GM12878 (cell line): ENCODE results near the gene NELL1. TPM values are rescaled to one million over a fixed set of nuclear protein-coding genes. Genes with fewer than 3 reads are reported as not detected.

Source experiments
- ATAC-seq: fragments of 200-7000 bp; cut with Tn5 transposase; 3 replicates; pipeline ENCODE4 v1.9.1; 2020; ENCODE audit warnings: mild to moderate bottlenecking, moderate library complexity
- BruUV-seq: library from RNA; stranded (reverse); fragments of 400-500 nt; replicated peaks from 2 replicates; lab custom pipeline; 2021; lab: Mats Ljungman, UMichigan
- CTCF ChIA-PET: fragments of 300-600 bp; sonication (Branson Sonifier 250); formaldehyde crosslinking; extraction: SDS; loops from one replicate; lab custom pipeline; 2021; ENCODE audit warnings: inconsistent platforms; lab: Yijun Ruan, JAX
- POLR2A ChIA-PET: fragments of 350-600 bp; formaldehyde crosslinking; extraction: SDS; loops from one replicate; lab custom pipeline; 2021; ENCODE audit warnings: inconsistent platforms; lab: Charles Lee
- RAD21 ChIA-PET: fragments of 300-600 bp; sonication (Branson Sonifier 250); formaldehyde crosslinking; loops from one replicate; lab custom pipeline; 2023; ENCODE audit warnings: antibody characterized with exemption; ENCODE audit not compliant: unreplicated experiment; lab: Charles Lee
- SMC1A ChIA-PET: fragments of 300-600 bp; sonication (Branson Sonifier 250); formaldehyde crosslinking; loops from one replicate; lab custom pipeline; 2023; ENCODE audit not compliant: unreplicated experiment, uncharacterized antibody; lab: Charles Lee
- DNase-seq: peaks from one replicate; pipeline ENCODE4 v3.0.0-alpha.2; 2011; ENCODE audit warnings: low read depth, low spot score
- FAIRE-seq: peaks from 3 replicates; lab custom pipeline; 2011; peaks lifted over from hg19 to GRCh38; lab: Jason Lieb, UNC
- H2AFZ ChIP-seq: 2 replicates; pipeline ENCODE4 v1.6.0; 2011; ENCODE audit warnings: low read depth, low read length, control low read depth; ENCODE audit not compliant: control insufficient read depth
- H3K27ac ChIP-seq: 2 replicates; pipeline ENCODE4 v1.5.1; 2011; ENCODE audit warnings: control low read depth; ENCODE audit not compliant: control insufficient read depth, insufficient read depth
- H3K27me3 ChIP-seq, 2 experiments: replicated peaks in 1 of 2; 2 replicates each; pipeline versions ENCODE4 v1.6.0 to v1.6.1; 2011; ENCODE audit warnings: low read length in 1 of 2; ENCODE audit not compliant: control insufficient read depth in 2 of 2, insufficient read depth in 2 of 2
- H3K36me3 ChIP-seq, 2 experiments: 2 replicates each; pipeline ENCODE4 v1.5.1; 2011; ENCODE audit warnings: low read length in 1 of 2; ENCODE audit not compliant: control insufficient read depth in 2 of 2, insufficient read depth in 2 of 2
- H3K4me1 ChIP-seq: 2 replicates; pipeline ENCODE4 v1.6.1; 2011; ENCODE audit warnings: mild to moderate bottlenecking, low read length, moderate library complexity, mixed read lengths; ENCODE audit not compliant: control insufficient read depth, insufficient read depth
- H3K4me2 ChIP-seq: 2 replicates; pipeline ENCODE4 v1.6.0; 2011; ENCODE audit warnings: control low read depth; ENCODE audit not compliant: control insufficient read depth, insufficient read depth
- H3K4me3 ChIP-seq: fragments of 200-600 bp; sonication (generic); 2 replicates; pipeline ENCODE4 v1.5.1; 2016
- H3K79me2 ChIP-seq: 2 replicates; pipeline ENCODE4 v1.6.0; 2011; ENCODE audit warnings: low read length; ENCODE audit not compliant: control insufficient read depth, insufficient read depth
- H3K9ac ChIP-seq: 2 replicates; pipeline ENCODE4 v1.8.0; 2011; ENCODE audit warnings: low read length, control low read depth, mixed read lengths; ENCODE audit not compliant: control insufficient read depth, insufficient read depth
- H3K9me3 ChIP-seq: replicated peaks from 3 replicates; pipeline ENCODE4 v1.5.1; 2011; ENCODE audit warnings: mild to moderate bottlenecking, low read length; ENCODE audit not compliant: control insufficient read depth, insufficient read depth
- H4K20me1 ChIP-seq: 2 replicates; pipeline ENCODE4 v1.6.0; 2011; ENCODE audit not compliant: control insufficient read depth, insufficient read depth
- BACH1 ChIP-seq: fragments of 450-650 bp; IDR thresholded peaks from 2 replicates; pipeline ENCODE4 v1.6.1; 2017; ENCODE audit warnings: mild to moderate bottlenecking, borderline replicate concordance
- BCL11A ChIP-seq: IDR thresholded peaks from 2 replicates; pipeline ENCODE4 v1.6.1; 2011; ENCODE audit warnings: low read depth, low read length
- BHLHE40 ChIP-seq, 2 experiments: fragments of 450-650 bp in 1 of 2; IDR thresholded peaks; 2 replicates each; pipeline ENCODE4 v1.6.1; 2011 to 2017; ENCODE audit warnings: low read depth in 2 of 2, borderline replicate concordance in 1 of 2, improper control_type of control experiment in 1 of 2, low read length in 1 of 2, mild to moderate bottlenecking in 1 of 2
- EGR1 ChIP-seq, 2 experiments: IDR thresholded peaks; 1 replicate in 1 of 2; 2 replicates in 1 of 2; pipeline ENCODE4 v1.6.1; 2011 to 2012; ENCODE audit warnings: low read depth in 2 of 2, low read length in 2 of 2, borderline replicate concordance in 1 of 2, mild to moderate bottlenecking in 1 of 2, moderate library complexity in 1 of 2
- ETV6 ChIP-seq, 2 experiments: fragments of 450-650 bp in 1 of 2; IDR thresholded peaks in 1 of 2; conservative IDR thresholded peaks in 1 of 2; 2 replicates each; pipeline ENCODE4 v1.6.1; 2014; ENCODE audit warnings: antibody characterized with exemption in 1 of 2, borderline replicate concordance in 1 of 2, low read depth in 1 of 2, mild to moderate bottlenecking in 1 of 2, moderate library complexity in 1 of 2
- EZH2 ChIP-seq: IDR thresholded peaks from 2 replicates; pipeline ENCODE4 v1.6.1; 2012; ENCODE audit warnings: low read depth, mild to moderate bottlenecking, control low read depth, inconsistent platforms, low read length, borderline replicate concordance; ENCODE audit not compliant: control insufficient read depth
- FOXM1 ChIP-seq: IDR thresholded peaks from 2 replicates; pipeline ENCODE4 v1.6.1; 2012; ENCODE audit warnings: low read depth, mild to moderate bottlenecking, inconsistent platforms, low read length, moderate library complexity
- GABPA ChIP-seq: IDR thresholded peaks from 2 replicates; pipeline ENCODE4 v1.6.1; 2014; ENCODE audit warnings: antibody characterized with exemption, low read depth, mild to moderate bottlenecking, inconsistent platforms
- GATAD2B ChIP-seq: fragments of 450-650 bp; conservative IDR thresholded peaks from 2 replicates; pipeline ENCODE4 v1.6.1; 2017; ENCODE audit warnings: low read depth, mild to moderate bottlenecking, moderate library complexity
- IKZF2 ChIP-seq, 2 experiments: fragments of 450-650 bp; IDR thresholded peaks; 2 replicates each; pipeline ENCODE4 v1.6.1; 2017; ENCODE audit warnings: mild to moderate bottlenecking in 2 of 2, moderate library complexity in 2 of 2
- KAT2A ChIP-seq: conservative IDR thresholded peaks from 2 replicates; pipeline ENCODE4 v1.6.1; 2011; ENCODE audit warnings: low read depth, low read length; ENCODE audit not compliant: control insufficient read depth
- PAX8 ChIP-seq: fragments of 450-650 bp; IDR thresholded peaks from 2 replicates; pipeline ENCODE4 v1.6.1; 2017; ENCODE audit warnings: mild to moderate bottlenecking, moderate library complexity
- POLR2A ChIP-seq: IDR thresholded peaks from 2 replicates; pipeline ENCODE4 v1.6.1; 2011; ENCODE audit warnings: low read depth, mild to moderate bottlenecking, low read length
- RB1 ChIP-seq: fragments of 450-650 bp; formaldehyde crosslinking; IDR thresholded peaks from 2 replicates; pipeline ENCODE4 v1.6.1; 2017; ENCODE audit warnings: mild to moderate bottlenecking, borderline replicate concordance
- SMAD1 ChIP-seq: fragments of 450-650 bp; IDR thresholded peaks from 2 replicates; pipeline ENCODE4 v1.6.1; 2018; ENCODE audit warnings: mild to moderate bottlenecking, low read depth; ENCODE audit not compliant: partially characterized antibody
- SUPT20H ChIP-seq: IDR thresholded peaks from 2 replicates; pipeline ENCODE4 v1.6.1; 2011; ENCODE audit warnings: low read depth, mild to moderate bottlenecking, low read length, moderate library complexity, borderline replicate concordance; ENCODE audit not compliant: control insufficient read depth
- SUZ12 ChIP-seq: fragments of 200-600 bp; sonication (generic); IDR thresholded peaks from one replicate; pipeline ENCODE4 v1.6.1; 2018; ENCODE audit warnings: antibody characterized with exemption, mild to moderate bottlenecking; ENCODE audit not compliant: unreplicated experiment
- TARDBP ChIP-seq: IDR thresholded peaks from 2 replicates; pipeline ENCODE4 v1.6.1; 2016; ENCODE audit warnings: borderline replicate concordance
- WGBS: methylation state at CpG from one replicate; pipeline ENCODE4 v1.1.6; 2016; ENCODE audit warnings: low lambda C conversion rate; ENCODE audit not compliant: insufficient replicate concordance, insufficient coverage; ENCODE audit errors: missing lambda C conversion rate; 5-methylcytosine and 5-hydroxymethylcytosine counted together
- in situ Hi-C: fragments of 300-500 bp; cut with MboI; formaldehyde crosslinking; loops from 9 replicates; pipeline ENCODE4 v1.14.3; 2018; ENCODE audit warnings: mixed read lengths
- intact Hi-C: fragments of 100-400 bp; cut with micrococcal nuclease; formaldehyde crosslinking; loops from one replicate; pipeline ENCODE4 v1.14.2; 2022; ENCODE audit not compliant: unreplicated experiment
- polyA plus RNA-seq, 11 experiments: library from polyadenylated mRNA; depleted of rRNA in 4 of 11; unstranded in 6 of 11; stranded (reverse) in 5 of 11; fragments of >200 nt; fragmentation: Nextera tagmentation in 4 of 11; fragmentation: Illumina TruSeq in 1 of 11; extraction: Ambion mirVana in 4 of 11; extraction: Trizol in 1 of 11; gene quantifications; 1 replicate in 1 of 11; 2 replicates in 10 of 11; pipeline versions ENCODE4 v1.2.1 to v1.2.3, GENCODE V29; 2011 to 2016; ENCODE audit warnings: inconsistent platforms in 2 of 11, missing spikeins in 2 of 11, low read depth in 1 of 11
- total RNA-seq, 4 experiments: library from RNA; depleted of rRNA in 3 of 4; stranded (reverse); fragments of >200 nt in 3 of 4; fragmentation: Illumina TruSeq in 1 of 4; extraction: Trizol in 1 of 4; gene quantifications; 2 replicates each; pipeline versions ENCODE4 v1.2.1 to v1.2.3, GENCODE V29; 2013 to 2021
- TF ChIP-seq, protein P1 (sequence below): fragments of 450-650 bp; IDR thresholded peaks from 2 replicates; pipeline ENCODE4 v1.6.1; 2016; ENCODE audit warnings: mild to moderate bottlenecking, moderate library complexity, borderline replicate concordance
- TF ChIP-seq, protein P2 (sequence below): IDR thresholded peaks from 2 replicates; pipeline ENCODE4 v1.6.1; 2011; ENCODE audit warnings: low read depth, low read length, improper control_type of control experiment, borderline replicate concordance

The NELL1 gene
- total and polyA plus RNA-seq, 10 of the 15 experiments (the other 5 are each of a cell fraction or from before 2014, with no cell fraction given) = 0.02 to 0.12 TPM; not detected in 8

GRCh38 chr11:21257461-21257860 lies 588.1 kb downstream of the NELL1 start (continued):
- TF ChIP-seq EZH2 (no peak), PAX8 (no peak), EGR1 (IDR thresholded peaks at IDR 0.05; ENCODE audit: borderline replicate concordance in 1 of 2, low read depth in 2 of 2, low read length in 2 of 2) (no peak), SUZ12 (no peak)
- TF ChIP-seq, protein P1, sequence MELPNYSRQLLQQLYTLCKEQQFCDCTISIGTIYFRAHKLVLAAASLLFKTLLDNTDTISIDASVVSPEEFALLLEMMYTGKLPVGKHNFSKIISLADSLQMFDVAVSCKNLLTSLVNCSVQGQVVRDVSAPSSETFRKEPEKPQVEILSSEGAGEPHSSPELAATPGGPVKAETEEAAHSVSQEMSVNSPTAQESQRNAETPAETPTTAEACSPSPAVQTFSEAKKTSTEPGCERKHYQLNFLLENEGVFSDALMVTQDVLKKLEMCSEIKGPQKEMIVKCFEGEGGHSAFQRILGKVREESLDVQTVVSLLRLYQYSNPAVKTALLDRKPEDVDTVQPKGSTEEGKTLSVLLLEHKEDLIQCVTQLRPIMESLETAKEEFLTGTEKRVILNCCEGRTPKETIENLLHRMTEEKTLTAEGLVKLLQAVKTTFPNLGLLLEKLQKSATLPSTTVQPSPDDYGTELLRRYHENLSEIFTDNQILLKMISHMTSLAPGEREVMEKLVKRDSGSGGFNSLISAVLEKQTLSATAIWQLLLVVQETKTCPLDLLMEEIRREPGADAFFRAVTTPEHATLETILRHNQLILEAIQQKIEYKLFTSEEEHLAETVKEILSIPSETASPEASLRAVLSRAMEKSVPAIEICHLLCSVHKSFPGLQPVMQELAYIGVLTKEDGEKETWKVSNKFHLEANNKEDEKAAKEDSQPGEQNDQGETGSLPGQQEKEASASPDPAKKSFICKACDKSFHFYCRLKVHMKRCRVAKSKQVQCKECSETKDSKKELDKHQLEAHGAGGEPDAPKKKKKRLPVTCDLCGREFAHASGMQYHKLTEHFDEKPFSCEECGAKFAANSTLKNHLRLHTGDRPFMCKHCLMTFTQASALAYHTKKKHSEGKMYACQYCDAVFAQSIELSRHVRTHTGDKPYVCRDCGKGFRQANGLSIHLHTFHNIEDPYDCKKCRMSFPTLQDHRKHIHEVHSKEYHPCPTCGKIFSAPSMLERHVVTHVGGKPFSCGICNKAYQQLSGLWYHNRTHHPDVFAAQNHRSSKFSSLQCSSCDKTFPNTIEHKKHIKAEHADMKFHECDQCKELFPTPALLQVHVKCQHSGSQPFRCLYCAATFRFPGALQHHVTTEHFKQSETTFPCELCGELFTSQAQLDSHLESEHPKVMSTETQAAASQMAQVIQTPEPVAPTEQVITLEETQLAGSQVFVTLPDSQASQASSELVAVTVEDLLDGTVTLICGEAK = no peak
- TF ChIP-seq, protein P2, sequence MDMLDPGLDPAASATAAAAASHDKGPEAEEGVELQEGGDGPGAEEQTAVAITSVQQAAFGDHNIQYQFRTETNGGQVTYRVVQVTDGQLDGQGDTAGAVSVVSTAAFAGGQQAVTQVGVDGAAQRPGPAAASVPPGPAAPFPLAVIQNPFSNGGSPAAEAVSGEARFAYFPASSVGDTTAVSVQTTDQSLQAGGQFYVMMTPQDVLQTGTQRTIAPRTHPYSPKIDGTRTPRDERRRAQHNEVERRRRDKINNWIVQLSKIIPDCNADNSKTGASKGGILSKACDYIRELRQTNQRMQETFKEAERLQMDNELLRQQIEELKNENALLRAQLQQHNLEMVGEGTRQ = no peak

DNA sequence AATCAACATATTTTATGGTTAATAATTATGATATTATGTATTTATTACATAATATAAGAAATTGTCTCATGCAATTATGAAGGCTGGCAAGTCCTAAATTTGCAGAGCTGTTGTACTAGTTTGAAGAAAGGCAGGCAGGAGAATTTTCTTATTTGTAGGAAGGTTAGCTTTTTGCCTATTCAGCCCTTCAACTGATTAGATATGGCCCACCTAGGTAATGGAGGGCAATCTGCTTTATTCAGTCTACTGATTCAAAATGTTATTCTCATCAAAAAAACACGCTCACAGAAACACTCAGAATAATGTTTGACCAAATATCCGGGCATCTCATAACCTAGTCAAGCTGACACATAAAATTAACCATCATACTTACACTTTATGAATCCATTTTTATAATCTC lies 589.0 kb downstream of the NELL1 start:
- Histone ChIP-seq H3K9ac (no peak overlapping the region), H3K27ac (no peak overlapping the region), H3K79me2 (no peaks in the 10 kb centered on the region), H3K4me3 (no peak overlapping the region), H3K9me3 (no peaks in the 10 kb centered on the region), H3K4me2 (no peak overlapping the region), H3K4me1 (no peaks in the 10 kb centered on the region), H3K27me3 (no peaks in the 10 kb centered on the region), H4K20me1 (no peaks in the 10 kb centered on the region), H2AFZ (no peak overlapping the region), H3K36me3 (no peaks in the 10 kb centered on the region)
- ATAC-seq = no peak
- ChIA-PET CTCF (no interaction called here), POLR2A (no interaction called here), SMC1A (no interaction called here), RAD21 (no interaction called here)
- no peak for FAIRE-seq
- 35% methylated on average over 2 of the region's 2 CpGs for WGBS
- in situ Hi-C loops = no loop called here
- intact Hi-C loops = no loop called here
- BruUV-seq = no TSS peak
- DNase-seq = no peak
- TF ChIP-seq SUPT20H (no peak), ETV6 (conservative IDR thresholded peaks at IDR 0.05 in 1 of 2, IDR thresholded peaks at IDR 0.05 in 1 of 2; ENCODE audit: borderline replicate concordance in 1 of 2, low read depth in 1 of 2) (no peak), RB1 (no peak), SMAD1 (no peak), BHLHE40 (IDR thresholded peaks at IDR 0.05; ENCODE audit: borderline replicate concordance in 1 of 2, low read depth in 2 of 2, low read length in 1 of 2) (no peak), GATAD2B (no peak), BACH1 (no peak), KAT2A (no peak), EGR1 (IDR thresholded peaks at IDR 0.05; ENCODE audit: borderline replicate concordance in 1 of 2, low read depth in 2 of 2, low read length in 2 of 2) (no peak), FOXM1 (no peak), TARDBP (no peak), BCL11A (no peak), IKZF2 (IDR thresholded peaks at IDR 0.05) (no peak), POLR2A (no peak), GABPA (no peak)
